Measurements from ENCODE around the gene WRNIP1. TPM values are rescaled to one million over a fixed set of nuclear protein-coding genes. Genes with fewer than 3 reads are reported as not detected.
A peak's percentile ranks its signal among the peaks of the same experiment; 100 is the strongest.

Gene WRNIP1
- total and polyA plus RNA-seq, 9 of the 15 experiments (the other 6 are each of a cell fraction or from before 2014, with no cell fraction given), result 13.2 to 63.6 (median 48.6) TPM

- ATAC-seq (no peak), DNase-seq (ENCODE audit: extremely low read depth in 1 of 4, low spot score in 3 of 4) (no peak), FAIRE-seq (no peak)
- Histone ChIP-seq H3K27me3 (ENCODE audit: control insufficient read depth in 2 of 2, insufficient read depth in 2 of 2, low read length in 2 of 2) (no peaks in the 10 kb centered on the region), H3K9me1 (ENCODE audit: control insufficient read depth, insufficient read depth, low read length) (no peaks in the 10 kb centered on the region), H3K4me3 (no peak overlapping the region), H3K79me2 (ENCODE audit: control insufficient read depth, insufficient read depth, low read length) (no peaks in the 10 kb centered on the region), H3K9ac (ENCODE audit: insufficient read depth in 1 of 2, low read depth in 2 of 2, low read length in 2 of 2) (no peak overlapping the region), H3K4me2 (ENCODE audit: insufficient read depth, low read length) (no peak overlapping the region), H4K20me1 (replicated peaks; ENCODE audit: control insufficient read depth, insufficient read depth, low read length) (no peaks in the 10 kb centered on the region), H3K36me3 (ENCODE audit: control insufficient read depth, insufficient read depth, low read length) (no peaks in the 10 kb centered on the region), H3K4me1 (replicated peaks in 1 of 2; ENCODE audit: control insufficient read depth in 2 of 2, insufficient read depth in 2 of 2, low read length in 2 of 2) (peaks cover 7 to 15% of the 10 kb centered on the region in 2 experiments; a peak in 4 of 5 replicates), H3K9me3 (replicated peaks; ENCODE audit: control insufficient read depth, insufficient read depth, low read depth, low read length) (no peaks in the 10 kb centered on the region), H3K27ac (ENCODE audit: extremely low read depth, low read depth, low read length) (no peak overlapping the region), H2AFZ (ENCODE audit: low read depth, low read length) (no peak overlapping the region)
- intact Hi-C loops (cut with micrococcal nuclease) (no loop called here), in situ Hi-C loops (cut with MboI) (no loop called here)
- WGBS (ENCODE audit: insufficient coverage, low coverage, missing lambda C conversion rate), result 39% methylated on average over 6 of the region's 6 CpGs
- no peak for TF ChIP-seq ILF3 (IDR thresholded peaks at IDR 0.05; ENCODE audit: borderline replicate concordance)
- TF ChIP-seq NFIC (IDR thresholded peaks at IDR 0.05), result 0 out of 2 replicates have a peak, but pooled peaks have one; percentile 26
- BruUV-seq (replicated peaks), result no TSS peak
- CTCF ChIA-PET (ENCODE audit: low intra/inter-chr PET ratio), result no interaction called here
- POLR2A ChIA-PET, result interaction anchor here (1.0 to 2.3 kb wide), 3 partner anchors 13 to 37 kb away, joined by 3 to 8 read pairs (median 5); partner anchors contain the start of gene SERPINB1
Measured at GRCh38 chr6:2804516-2804915, 39.3 kb downstream of the WRNIP1 start.

GRCh38 chr6:2805031-2805430 lies 39.8 kb downstream of the WRNIP1 start:
- Histone ChIP-seq H3K9me3 (replicated peaks; ENCODE audit: control insufficient read depth, insufficient read depth, low read depth, low read length) (no peaks in the 10 kb centered on the region), H3K4me2 (ENCODE audit: insufficient read depth, low read length) (no peak overlapping the region), H3K36me3 (ENCODE audit: control insufficient read depth, insufficient read depth, low read length) (no peaks in the 10 kb centered on the region), H3K27me3 (ENCODE audit: control insufficient read depth in 2 of 2, insufficient read depth in 2 of 2, low read length in 2 of 2) (no peaks in the 10 kb centered on the region), H3K27ac (ENCODE audit: extremely low read depth, low read depth, low read length) (no peak overlapping the region), H3K9me1 (ENCODE audit: control insufficient read depth, insufficient read depth, low read length) (no peaks in the 10 kb centered on the region), H4K20me1 (replicated peaks; ENCODE audit: control insufficient read depth, insufficient read depth, low read length) (no peaks in the 10 kb centered on the region), H3K79me2 (ENCODE audit: control insufficient read depth, insufficient read depth, low read length) (no peaks in the 10 kb centered on the region), H3K4me1 (replicated peaks in 1 of 2; ENCODE audit: control insufficient read depth in 2 of 2, insufficient read depth in 2 of 2, low read length in 2 of 2) (peaks cover 7 to 10% of the 10 kb centered on the region in 2 experiments; a peak in 4 of 5 replicates), H3K9ac (ENCODE audit: insufficient read depth in 1 of 2, low read depth in 2 of 2, low read length in 2 of 2) (0 out of 4 replicates have a peak overlapping the region, but pooled peaks of 1 of the 2 experiments have one; percentile 12), H3K4me3 (no peak overlapping the region), H2AFZ (ENCODE audit: low read depth, low read length) (no peak overlapping the region)
- POLR2A ChIA-PET, result interaction anchor here (1.0 to 2.3 kb wide), 3 partner anchors 14 to 185 kb away, joined by 3 to 8 read pairs (median 3); partner anchors contain the start of gene SERPINB1
- no peak for ATAC-seq
- no peak for DNase-seq (ENCODE audit: extremely low read depth in 1 of 4, low spot score in 3 of 4)
- in situ Hi-C loops (cut with MboI) (no loop called here), intact Hi-C loops (cut with micrococcal nuclease) (no loop called here)
- WGBS (ENCODE audit: insufficient coverage, low coverage, missing lambda C conversion rate), result 58% methylated on average over 13 of the region's 14 CpGs
- no TSS peak for BruUV-seq (replicated peaks)
- FAIRE-seq, result no peak
- CTCF ChIA-PET (ENCODE audit: low intra/inter-chr PET ratio), result no interaction called here
- TF ChIP-seq TAL1 (IDR thresholded peaks at IDR 0.05) (no peak), ZNF780A (CRISPR knock-in tag; IDR thresholded peaks at IDR 0.05) (no peak), ZKSCAN1 (IDR thresholded peaks at IDR 0.05; ENCODE audit: low read depth, low read length) (no peak), ZNF76 (CRISPR knock-in tag; IDR thresholded peaks at IDR 0.05; ENCODE audit: borderline replicate concordance) (no peak), FOXA3 (CRISPR knock-in tag; conservative IDR thresholded peaks at IDR 0.05 in 1 of 2, IDR thresholded peaks at IDR 0.05 in 1 of 2) (no peak), GABPB1 (CRISPR knock-in tag; IDR thresholded peaks at IDR 0.05) (no peak), IRF1 (CRISPR knock-in tag; IDR thresholded peaks at IDR 0.05; ENCODE audit: borderline replicate concordance) (no peak), SAFB (IDR thresholded peaks at IDR 0.05; ENCODE audit: borderline replicate concordance, low read depth, low read length) (no peak)
